Activated CD8-positive, alpha-beta T cell treated with anti-CD3 and anti-CD28 coated beads for 36 hours (primary cell): ENCODE results near the gene GGT7. TPM values are rescaled to one million over a fixed set of nuclear protein-coding genes. Genes with fewer than 3 reads are reported as not detected.

Experiments
- ATAC-seq: fragments of 200-7000 bp; cut with Tn5 transposase; one replicate; pipeline ENCODE4 v1.10.0; 2021; ENCODE audit warnings: mild to moderate bottlenecking, moderate library complexity
- CTCF ChIA-PET: fragments of 350-600 bp; sonication (Branson Sonifier 250); formaldehyde crosslinking; loops from one replicate; lab custom pipeline; 2021; ENCODE audit warnings: antibody characterized with exemption; lab: Charles Lee
- POLR2A ChIA-PET: fragments of 350-600 bp; sonication (Branson Sonifier 250); formaldehyde crosslinking; loops from one replicate; lab custom pipeline; 2021; ENCODE audit warnings: antibody characterized with exemption; lab: Charles Lee
- DNase-seq: peaks from one replicate; pipeline ENCODE4 v3.0.0-alpha.2; 2020
- H3K27ac Mint-ChIP-seq: one replicate; pipeline ENCODE4 v1.8.0; 2021; ENCODE audit warnings: mild to moderate bottlenecking, mixed read lengths
- H3K27me3 Mint-ChIP-seq: one replicate; pipeline ENCODE4 v1.8.0; 2021; ENCODE audit warnings: mixed read lengths
- H3K36me3 Mint-ChIP-seq: one replicate; pipeline ENCODE4 v1.8.0; 2021; ENCODE audit warnings: low read depth, mixed read lengths
- H3K4me1 Mint-ChIP-seq: one replicate; pipeline ENCODE4 v1.8.0; 2021; ENCODE audit warnings: low read depth, mixed read lengths
- H3K4me3 Mint-ChIP-seq: one replicate; pipeline ENCODE4 v1.8.0; 2021; ENCODE audit warnings: mild to moderate bottlenecking, moderate library complexity, mixed read lengths
- H3K9me3 Mint-ChIP-seq: one replicate; pipeline ENCODE4 v1.8.0; 2021; ENCODE audit warnings: mixed read lengths
- intact Hi-C: fragments of 100-400 bp; cut with micrococcal nuclease; formaldehyde crosslinking; loops from one replicate; pipeline ENCODE4 v1.10.0; 2022
- total RNA-seq, 2 experiments: library from RNA; stranded (reverse); gene quantifications; one replicate each; pipeline ENCODE4 v1.2.3, GENCODE V29; 2021
- TF ChIP-seq, protein P1 (sequence below): fragments of 200-600 bp; IDR thresholded peaks from one replicate; pipeline ENCODE4 v1.8.0; 2022; ENCODE audit warnings: antibody characterized with exemption, mild to moderate bottlenecking

The GGT7 gene
- total RNA-seq, 2 experiments from 2014 or later = 13.2 to 14.2 TPM

- DNase-seq (no peak), ATAC-seq (no peak)
- Mint-ChIP-seq H3K4me3 (peak overlapping the region; percentile 79), H3K27ac (no peak overlapping the region), H3K4me1 (peaks cover 57% of the 10 kb centered on the region), H3K9me3 (no peaks in the 10 kb centered on the region), H3K36me3 (no peaks in the 10 kb centered on the region), H3K27me3 (no peaks in the 10 kb centered on the region)
- ChIA-PET CTCF (interaction anchor here (0.7 to 6.4 kb wide), 21 partner anchors 10 to 411 kb away, joined by 3 to 94 read pairs (median 5); partner anchors contain the start of genes EIF6, GSS and MYH7B), POLR2A (interaction anchor here (1.6 kb wide), 1 partner anchor 82 kb away, joined by 8 read pairs; the partner anchor contains the start of genes GSS and MYH7B)
- intact Hi-C loops = loop anchor here (2.0 kb wide), 1 partner anchor 87 kb away; no protein-coding TSS in a partner anchor
- TF ChIP-seq, protein P1, sequence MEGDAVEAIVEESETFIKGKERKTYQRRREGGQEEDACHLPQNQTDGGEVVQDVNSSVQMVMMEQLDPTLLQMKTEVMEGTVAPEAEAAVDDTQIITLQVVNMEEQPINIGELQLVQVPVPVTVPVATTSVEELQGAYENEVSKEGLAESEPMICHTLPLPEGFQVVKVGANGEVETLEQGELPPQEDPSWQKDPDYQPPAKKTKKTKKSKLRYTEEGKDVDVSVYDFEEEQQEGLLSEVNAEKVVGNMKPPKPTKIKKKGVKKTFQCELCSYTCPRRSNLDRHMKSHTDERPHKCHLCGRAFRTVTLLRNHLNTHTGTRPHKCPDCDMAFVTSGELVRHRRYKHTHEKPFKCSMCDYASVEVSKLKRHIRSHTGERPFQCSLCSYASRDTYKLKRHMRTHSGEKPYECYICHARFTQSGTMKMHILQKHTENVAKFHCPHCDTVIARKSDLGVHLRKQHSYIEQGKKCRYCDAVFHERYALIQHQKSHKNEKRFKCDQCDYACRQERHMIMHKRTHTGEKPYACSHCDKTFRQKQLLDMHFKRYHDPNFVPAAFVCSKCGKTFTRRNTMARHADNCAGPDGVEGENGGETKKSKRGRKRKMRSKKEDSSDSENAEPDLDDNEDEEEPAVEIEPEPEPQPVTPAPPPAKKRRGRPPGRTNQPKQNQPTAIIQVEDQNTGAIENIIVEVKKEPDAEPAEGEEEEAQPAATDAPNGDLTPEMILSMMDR = no peak
Measured at GRCh38 chr20:34873583-34874093, 982 bp upstream of the GGT7 start.

GRCh38 chr20:34871966-34872621 lies 562 bp downstream of the GGT7 start:
- no peaks in the 10 kb centered on the region for H3K36me3 Mint-ChIP-seq
- H3K4me3 Mint-ChIP-seq = peak overlapping the region; percentile 79
- peak overlapping the region; percentile 66 for H3K27ac Mint-ChIP-seq
- ATAC-seq (no peak), DNase-seq (no peak)
- intact Hi-C loops = no loop called here
- no peaks in the 10 kb centered on the region for H3K27me3 Mint-ChIP-seq
- CTCF ChIA-PET = interaction anchor here (0.6 to 6.4 kb wide), 8 partner anchors 9 to 214 kb away, joined by 3 to 94 read pairs (median 8); partner anchors contain the start of genes GSS and MYH7B
- H3K4me1 Mint-ChIP-seq = peaks cover 50% of the 10 kb centered on the region
- TF ChIP-seq, protein P1 = no peak
- POLR2A ChIA-PET = interaction anchor here (1.1 to 1.7 kb wide), 2 partner anchors 69 to 355 kb away, joined by 3 to 4 read pairs; partner anchors contain the start of gene DYNLRB1
- no peaks in the 10 kb centered on the region for H3K9me3 Mint-ChIP-seq

DNA sequence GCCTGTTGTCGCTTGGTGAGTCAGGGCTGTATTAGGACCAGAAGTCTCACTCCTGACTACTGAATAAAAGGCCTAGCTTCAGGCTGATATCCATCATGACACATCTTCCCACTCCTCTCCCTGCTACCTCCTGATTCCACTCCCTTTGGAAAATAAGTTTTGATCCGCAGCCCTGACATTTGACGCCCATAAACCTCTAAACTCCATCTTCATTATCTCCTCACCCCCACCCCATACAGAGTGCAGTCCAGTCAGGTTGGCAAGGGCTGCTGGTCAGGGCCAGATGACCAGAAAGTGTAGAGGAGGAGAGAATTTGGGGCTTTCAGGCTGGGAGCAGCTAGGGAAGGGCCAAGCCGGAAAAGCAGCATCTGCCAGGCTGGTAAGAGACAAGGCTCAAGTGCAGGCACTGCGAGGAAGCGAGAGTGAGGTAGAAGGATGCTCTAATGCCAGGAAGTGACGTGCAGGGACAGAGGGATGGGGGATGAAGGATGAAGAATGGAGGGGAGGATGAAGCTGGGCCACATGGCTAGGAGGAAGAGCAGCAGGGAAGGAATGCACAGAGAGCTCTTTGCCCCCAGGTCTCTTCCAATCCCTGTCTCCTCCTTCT lies 1.2 kb downstream of the GGT7 start:
- H3K4me1 Mint-ChIP-seq = peaks cover 47% of the 10 kb centered on the region
- H3K4me3 Mint-ChIP-seq = peak overlapping the region; percentile 79
- no peaks in the 10 kb centered on the region for H3K27me3 Mint-ChIP-seq
- intact Hi-C loops = no loop called here
- CTCF ChIA-PET = interaction anchor here (0.6 to 6.4 kb wide), 2 partner anchors 12 to 86 kb away, joined by 3 to 94 read pairs; partner anchors contain the start of genes GSS and MYH7B
- no peak overlapping the region for H3K27ac Mint-ChIP-seq
- ATAC-seq (no peak), DNase-seq (no peak)
- no peaks in the 10 kb centered on the region for H3K36me3 Mint-ChIP-seq
- POLR2A ChIA-PET = interaction anchor here (1.1 to 1.7 kb wide), 2 partner anchors 70 to 355 kb away, joined by 3 to 4 read pairs; partner anchors contain the start of gene DYNLRB1
- TF ChIP-seq, protein P1 = no peak
- H3K9me3 Mint-ChIP-seq = no peaks in the 10 kb centered on the region

- intact Hi-C loops = no loop called here
- ATAC-seq (no peak), DNase-seq (no peak)
- H3K4me1 Mint-ChIP-seq = no peaks in the 10 kb centered on the region
- H3K27me3 Mint-ChIP-seq = no peaks in the 10 kb centered on the region
- CTCF ChIA-PET = interaction anchor here (3.7 kb wide), 1 partner anchor 10 kb away, joined by 19 read pairs; the partner anchor contains the start of gene GGT7
- H3K4me3 Mint-ChIP-seq = no peak overlapping the region
- H3K27ac Mint-ChIP-seq = peak overlapping the region; percentile 6
- POLR2A ChIA-PET = interaction anchor here (0.7 to 0.8 kb wide), 2 partner anchors 20 to 40 kb away, joined by 3 read pairs; no protein-coding TSS in a partner anchor
- no peaks in the 10 kb centered on the region for H3K9me3 Mint-ChIP-seq
- TF ChIP-seq, protein P1 = no peak
- H3K36me3 Mint-ChIP-seq = no peaks in the 10 kb centered on the region
Measured at GRCh38 chr20:34864216-34864615, 8.4 kb downstream of the GGT7 start.
